Hematopoietic multipotent progenitor cell treated with erythropoietin and hydrocortisone succinate and interleukin-3 and kit ligand, for 4 days (in vitro differentiated cells): ENCODE data around the gene FAM83F.

Experiments
- DNase-seq: peaks from one replicate; pipeline ENCODE4 v3.0.0-alpha.2; 2015

FAM83F gene

DNA sequence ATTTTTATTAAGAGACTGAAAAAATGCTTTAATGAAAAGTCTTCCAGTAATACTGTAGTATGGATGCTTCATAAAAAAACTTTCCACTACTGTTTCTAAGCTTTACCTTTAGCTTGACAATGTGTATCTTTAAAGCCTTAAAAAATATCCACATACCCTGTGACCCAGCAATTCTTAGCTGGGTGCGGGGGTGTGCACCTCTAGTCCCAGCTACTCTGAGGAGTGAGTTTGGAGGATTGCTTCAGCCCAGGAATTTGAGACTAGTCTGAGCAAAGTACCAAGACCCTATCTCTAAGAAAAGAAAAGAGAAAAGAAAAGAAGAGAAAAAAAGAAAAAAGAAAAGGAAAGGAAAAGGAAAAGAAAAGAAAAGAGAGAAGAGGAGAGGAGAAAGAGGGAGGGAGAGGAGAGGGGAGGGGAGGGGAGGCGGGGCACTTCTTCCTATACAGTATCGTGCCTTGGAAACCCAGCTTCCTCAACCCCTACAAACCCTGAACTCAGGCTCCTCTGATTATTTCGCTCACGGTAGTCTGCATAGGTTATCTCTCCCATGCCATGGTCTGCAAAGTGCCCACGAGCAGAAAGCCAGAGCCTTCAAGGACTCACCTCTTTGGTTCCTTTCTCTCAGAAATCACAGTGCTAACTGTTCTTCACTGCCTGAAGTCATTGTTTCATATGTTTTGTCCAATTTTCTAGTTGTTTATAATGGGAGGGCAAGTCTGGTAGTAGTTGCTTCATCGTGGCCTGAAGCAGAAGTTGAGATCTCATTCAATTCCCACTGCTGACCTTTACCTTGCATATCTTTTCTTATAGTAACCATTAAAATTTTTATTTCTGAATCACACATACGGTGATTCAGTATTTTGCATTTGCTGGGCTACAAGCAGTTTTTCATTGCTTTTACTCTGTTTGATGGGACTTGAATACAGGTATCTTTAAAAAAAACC, 82.2 kb downstream of the FAM83F start:
- peak; percentile 69 for DNase-seq

DNA sequence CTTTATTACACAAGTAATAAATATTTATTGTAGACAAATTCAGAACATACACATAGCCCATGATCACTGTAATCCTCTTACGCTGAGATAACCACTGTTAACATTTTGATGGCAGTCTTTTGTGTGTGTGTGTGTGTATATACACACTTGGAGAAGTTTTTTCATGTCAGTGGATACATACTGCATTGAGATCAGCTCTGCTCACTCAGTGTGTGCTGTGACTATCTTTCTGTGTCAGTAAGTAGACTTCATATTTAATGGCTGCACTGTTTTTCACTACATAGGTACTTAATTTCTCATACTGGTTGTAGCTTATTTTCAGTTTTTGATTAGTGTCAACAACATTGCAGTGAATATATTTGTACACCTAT, 82.9 kb downstream of the FAM83F start:
- DNase-seq: no peak

DNA sequence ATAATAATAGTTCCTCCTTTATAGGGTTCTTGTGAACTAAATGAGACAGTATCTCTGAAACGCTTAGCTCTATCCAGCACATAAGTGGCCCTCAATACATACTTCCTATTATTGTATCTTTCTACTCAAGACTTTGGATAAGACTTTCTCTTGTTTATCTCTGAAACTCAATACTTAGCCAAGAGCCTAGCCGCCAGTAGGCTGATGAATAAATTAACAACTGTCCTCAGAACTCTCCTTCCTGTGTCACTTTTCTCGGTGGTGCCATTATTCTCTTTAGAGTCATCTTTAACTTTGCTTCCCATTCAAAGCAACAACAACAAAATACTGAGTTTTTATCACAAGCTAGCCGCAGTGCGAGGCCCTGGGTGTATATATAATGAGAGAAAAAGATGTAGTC, 86.9 kb downstream of the FAM83F start:
- DNase-seq: peak; percentile 64

DNA sequence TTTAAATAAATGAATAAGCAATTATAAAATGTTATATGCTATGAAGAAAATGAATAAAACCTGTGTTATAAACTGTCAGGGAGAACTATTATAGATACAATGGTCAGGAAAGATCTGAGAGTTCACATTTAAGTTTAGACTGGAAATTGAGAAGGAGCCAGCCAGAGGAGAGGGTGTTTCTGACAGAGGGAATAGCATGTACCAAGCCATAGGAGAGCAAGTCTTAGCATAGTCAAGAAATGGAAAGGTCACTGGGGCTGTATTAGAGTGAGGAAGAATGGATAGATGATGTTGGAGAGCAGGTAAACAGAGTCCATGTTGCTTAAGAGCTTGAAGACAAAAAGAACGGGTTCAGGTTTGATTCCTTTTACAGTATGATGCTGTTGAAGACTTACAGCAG, 87.4 kb downstream of the FAM83F start:
- DNase-seq: no peak

DNA sequence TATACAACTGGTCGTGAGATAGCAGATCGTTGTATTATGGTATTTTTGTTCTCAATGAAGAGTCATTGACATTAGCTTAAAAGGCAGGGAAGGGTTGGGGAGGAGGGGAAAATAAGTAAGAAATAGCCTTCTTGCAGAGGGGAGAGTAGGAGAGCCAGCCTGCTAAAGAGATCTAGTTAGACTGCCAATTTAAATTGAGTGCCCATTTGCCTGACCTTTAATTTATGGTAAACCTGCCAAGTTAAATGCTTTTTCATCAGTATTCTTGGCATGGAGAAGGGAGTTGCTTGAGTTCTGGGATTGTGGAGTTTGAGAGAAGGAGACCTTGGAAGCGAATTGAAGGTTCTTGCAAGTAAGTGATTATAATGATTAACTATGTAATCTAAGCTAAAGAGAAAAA, 89.0 kb downstream of the FAM83F start:
- DNase-seq: no peak

DNA sequence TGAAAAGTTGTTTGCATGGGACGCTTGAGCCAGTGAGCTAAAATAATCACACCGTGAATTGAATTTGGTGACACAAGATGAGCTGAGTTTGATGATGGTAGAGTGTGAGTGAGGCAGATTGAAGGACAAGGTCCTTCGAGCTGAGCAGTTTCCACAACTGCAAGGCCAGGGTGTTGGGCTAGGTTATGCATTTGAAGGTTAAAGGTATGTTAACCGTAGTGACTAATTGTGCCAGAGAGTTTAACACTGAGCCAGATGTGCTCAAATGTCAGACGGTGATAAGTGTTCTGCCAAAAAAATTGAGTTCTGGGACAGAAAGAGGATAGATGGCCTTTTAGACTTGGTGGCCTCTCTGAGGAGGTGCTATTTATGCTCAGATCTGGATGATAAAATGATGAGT, 89.5 kb downstream of the FAM83F start:
- no peak for DNase-seq

DNA sequence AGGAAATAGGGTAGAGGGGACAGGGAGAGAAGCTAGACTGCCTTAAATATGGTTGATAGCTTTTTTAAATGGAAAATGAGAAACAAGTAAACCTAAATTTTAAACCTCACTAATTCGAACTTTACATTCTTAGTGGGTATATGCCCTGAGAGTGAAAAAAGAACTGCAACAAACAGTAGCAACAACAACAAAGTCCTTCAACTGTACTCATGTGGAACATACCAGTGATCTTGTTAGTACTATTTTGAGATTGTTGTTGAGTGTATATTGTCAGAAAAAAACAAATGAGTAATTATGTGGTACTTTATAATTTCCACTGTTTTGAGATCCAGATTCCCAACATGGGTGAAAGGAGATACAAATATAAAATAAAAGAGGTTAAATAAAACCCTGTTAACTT, 94.1 kb downstream of the FAM83F start:
- no peak for DNase-seq
